Natural killer cell treated with Interleukin-12 subunit alpha and Interleukin-12 subunit beta and Interleukin-15 and Interleukin-18, amount 100 ng/mL, for 72 hours (primary cell): Measurements from ENCODE around the gene LAMTOR2. TPM values are rescaled to one million over a fixed set of nuclear protein-coding genes. Genes with fewer than 3 reads are reported as not detected.
"Not testable (repeated sequence)": the region's sequence is repeated elsewhere in the genome, so short reads cannot be mapped to it uniquely, and the experiment has no call there.

Source experiments
- ATAC-seq, 2 donors: fragments of 150-1000 bp; cut with Tn5 transposase in 1 of 2; sonication (Bioruptor Pico), chemical (Tn5 transposase) in 1 of 2; 2 replicates each; pipeline ENCODE4 v1.10.0; 2021
- DNase-seq: peaks from one replicate; pipeline ENCODE4 v3.0.0; 2022; ENCODE audit warnings: low spot score
- H3K27ac Mint-ChIP-seq, 2 donors: 1 replicate in 1 of 2; 2 replicates in 1 of 2; pipeline ENCODE4 v1.8.0; 2022; ENCODE audit warnings: mixed read lengths in 2 of 2, mild to moderate bottlenecking in 1 of 2, moderate library complexity in 1 of 2
- H3K27me3 Mint-ChIP-seq, 2 donors: 1 replicate in 1 of 2; 2 replicates in 1 of 2; pipeline ENCODE4 v1.8.0; 2022; ENCODE audit warnings: mixed read lengths in 2 of 2
- H3K36me3 Mint-ChIP-seq: one replicate; pipeline ENCODE4 v1.8.0; 2022; ENCODE audit warnings: mixed read lengths
- H3K4me1 Mint-ChIP-seq, 2 donors: 1 replicate in 1 of 2; 2 replicates in 1 of 2; pipeline ENCODE4 v1.8.0; 2022; ENCODE audit warnings: low read depth in 2 of 2, mixed read lengths in 2 of 2, mild to moderate bottlenecking in 1 of 2
- H3K4me3 Mint-ChIP-seq: one replicate; pipeline ENCODE4 v1.8.0; 2022; ENCODE audit warnings: mixed read lengths
- H3K9me3 Mint-ChIP-seq: 2 replicates; pipeline ENCODE4 v1.8.0; 2022; ENCODE audit warnings: mixed read lengths
- total RNA-seq, 2 donors: library from RNA; stranded (reverse); gene quantifications; one replicate each; pipeline ENCODE4 v1.2.3, GENCODE V29; 2022

LAMTOR2 gene
- total RNA-seq, 2 donors from 2014 or later, result 34.0 to 35.6 TPM

GRCh38 chr1:156026588-156026987 is 28.0 kb upstream of the LAMTOR2 start:
- no peak overlapping the region for H3K27ac Mint-ChIP-seq
- no peak overlapping the region for H3K4me3 Mint-ChIP-seq
- peaks cover 6% of the 10 kb centered on the region in 2 donors for H3K4me1 Mint-ChIP-seq
- no peaks in the 10 kb centered on the region for H3K36me3 Mint-ChIP-seq
- DNase-seq (no peak), ATAC-seq (peak in 1 of 2 donors; percentile 62)
- H3K27me3 Mint-ChIP-seq, result peaks cover 6 to 7% of the 10 kb centered on the region in 2 donors
- H3K9me3 Mint-ChIP-seq, result no peaks in the 10 kb centered on the region

GRCh38 chr1:156033011-156033410 is 21.6 kb upstream of the LAMTOR2 start:
- Mint-ChIP-seq H3K27me3 (peaks cover 0 to 2% of the 10 kb centered on the region in 2 donors), H3K27ac (no peak overlapping the region), H3K9me3 (no peaks in the 10 kb centered on the region), H3K36me3 (no peaks in the 10 kb centered on the region), H3K4me3 (no peak overlapping the region), H3K4me1 (peaks cover 0 to 5% of the 10 kb centered on the region in 2 donors)
- DNase-seq (no peak), ATAC-seq (no peak)

GRCh38 chr1:156034991-156035390 is 19.6 kb upstream of the LAMTOR2 start:
- H3K27ac Mint-ChIP-seq, H3K4me1 Mint-ChIP-seq, DNase-seq, H3K9me3 Mint-ChIP-seq, H3K36me3 Mint-ChIP-seq, H3K4me3 Mint-ChIP-seq, ATAC-seq, H3K27me3 Mint-ChIP-seq: not testable (repeated sequence)

GRCh38 chr1:156042828-156043227 is 11.8 kb upstream of the LAMTOR2 start:
- H3K27me3 Mint-ChIP-seq, result no peaks in the 10 kb centered on the region
- H3K36me3 Mint-ChIP-seq, result peaks cover 7% of the 10 kb centered on the region
- ATAC-seq (no peak), DNase-seq (no peak)
- H3K4me3 Mint-ChIP-seq, result no peak overlapping the region
- no peak overlapping the region for H3K27ac Mint-ChIP-seq
- H3K4me1 Mint-ChIP-seq, result peaks cover 4 to 6% of the 10 kb centered on the region in 2 donors
- no peaks in the 10 kb centered on the region for H3K9me3 Mint-ChIP-seq

- Mint-ChIP-seq H3K27ac (no peak overlapping the region), H3K4me1 (peaks cover 6 to 8% of the 10 kb centered on the region in 2 donors), H3K4me3 (no peak overlapping the region), H3K27me3 (no peaks in the 10 kb centered on the region), H3K36me3 (peaks cover 15% of the 10 kb centered on the region), H3K9me3 (no peaks in the 10 kb centered on the region)
- DNase-seq (no peak), ATAC-seq (no peak)
Observed at GRCh38 chr1:156045076-156045475, 9.5 kb upstream of the LAMTOR2 start.

- Mint-ChIP-seq H3K27ac (no peak overlapping the region), H3K36me3 (peaks cover 8% of the 10 kb centered on the region), H3K4me3 (no peak overlapping the region), H3K4me1 (peaks cover 18 to 20% of the 10 kb centered on the region in 2 donors), H3K9me3 (no peaks in the 10 kb centered on the region), H3K27me3 (no peaks in the 10 kb centered on the region)
- DNase-seq (no peak), ATAC-seq (no peak)
Observed at GRCh38 chr1:156048663-156049258, 5.8 kb upstream of the LAMTOR2 start.

GRCh38 chr1:156050376-156050775 is 4.2 kb upstream of the LAMTOR2 start:
- Mint-ChIP-seq H3K4me3 (no peak overlapping the region), H3K4me1 (peaks cover 18 to 21% of the 10 kb centered on the region in 2 donors), H3K27me3 (no peaks in the 10 kb centered on the region), H3K9me3 (no peaks in the 10 kb centered on the region), H3K36me3 (peaks cover 8% of the 10 kb centered on the region), H3K27ac (no peak overlapping the region)
- DNase-seq (no peak), ATAC-seq (no peak)

- Mint-ChIP-seq H3K4me3 (no peak overlapping the region), H3K36me3 (peaks cover 8% of the 10 kb centered on the region), H3K9me3 (no peaks in the 10 kb centered on the region), H3K27ac (no peak overlapping the region), H3K4me1 (peaks cover 23 to 25% of the 10 kb centered on the region in 2 donors), H3K27me3 (no peaks in the 10 kb centered on the region)
- no peak for ATAC-seq
- DNase-seq, result no peak
Observed at GRCh38 chr1:156051011-156051725, 3.4 kb upstream of the LAMTOR2 start.

GRCh38 chr1:156052862-156053767 is 1.5 kb upstream of the LAMTOR2 start:
- H3K27me3 Mint-ChIP-seq, result no peaks in the 10 kb centered on the region

GRCh38 chr1:156053768-156054499 is 648 bp upstream of the LAMTOR2 start, which contains the start of gene UBQLN4:
UBQLN4 (minus strand) TSS chr1:156053798; CDS start chr1:156053701, 97 bp downstream.
- peak within 1 kb of the TSS; percentile 87 to 89 for H3K27ac Mint-ChIP-seq
- no peaks in the 10 kb centered on the region for H3K9me3 Mint-ChIP-seq
- peaks cover 26 to 30% of the 10 kb centered on the region in 2 donors for H3K4me1 Mint-ChIP-seq
- peak within 1 kb of the TSS; percentile 95 for H3K4me3 Mint-ChIP-seq
- H3K36me3 Mint-ChIP-seq, result peaks cover 8% of the 10 kb centered on the region
- ATAC-seq (peak; percentile 83 to 87), DNase-seq (peak; percentile 90)
- H3K27me3 Mint-ChIP-seq, result no peaks in the 10 kb centered on the region

More at GRCh38 chr1:156052862-156053767, 1.5 kb upstream of the LAMTOR2 start:
- DNase-seq (peak; percentile 76), ATAC-seq (peak; percentile 25 to 43)
- peak overlapping the region; percentile 95 for H3K4me3 Mint-ChIP-seq
- peaks cover 26 to 30% of the 10 kb centered on the region in 2 donors for H3K4me1 Mint-ChIP-seq
- H3K36me3 Mint-ChIP-seq, result peaks cover 8% of the 10 kb centered on the region
- H3K9me3 Mint-ChIP-seq, result no peaks in the 10 kb centered on the region
- H3K27ac Mint-ChIP-seq, result peak overlapping the region; percentile 87 to 89

GRCh38 chr1:156055281-156056048 is 883 bp downstream of the LAMTOR2 start:
- Mint-ChIP-seq H3K4me1 (peaks cover 22 to 30% of the 10 kb centered on the region in 2 donors), H3K36me3 (no peaks in the 10 kb centered on the region), H3K4me3 (peak overlapping the region; percentile 95), H3K27ac (peak overlapping the region; percentile 84 to 85), H3K9me3 (no peaks in the 10 kb centered on the region), H3K27me3 (no peaks in the 10 kb centered on the region)
- DNase-seq, result no peak
- no peak for ATAC-seq

GRCh38 chr1:156056326-156056849 is 1.8 kb downstream of the LAMTOR2 start:
- DNase-seq (no peak), ATAC-seq (no peak)
- Mint-ChIP-seq H3K27ac (no peak overlapping the region), H3K4me3 (no peak overlapping the region), H3K9me3 (no peaks in the 10 kb centered on the region), H3K4me1 (peaks cover 22 to 30% of the 10 kb centered on the region in 2 donors), H3K36me3 (no peaks in the 10 kb centered on the region), H3K27me3 (no peaks in the 10 kb centered on the region)
